Osteoblast (primary cell): Measurements from ENCODE around the gene HCN2. TPM values are rescaled to one million over a fixed set of nuclear protein-coding genes. Genes with fewer than 3 reads are reported as not detected.
A peak's percentile ranks its signal among the peaks of the same experiment; 100 is the strongest.

Source experiments
- DNase-seq: peaks from one replicate; pipeline ENCODE4 v3.0.0; 2011; ENCODE audit warnings: low spot score, mixed read lengths; ENCODE audit not compliant: insufficient read length; ENCODE audit errors: missing footprints
- H2AFZ ChIP-seq: 2 replicates; pipeline ENCODE4 v1.6.0; 2011; ENCODE audit warnings: mild to moderate bottlenecking, low read length
- H3K27ac ChIP-seq: 2 replicates; pipeline ENCODE4 v1.5.1; 2011; ENCODE audit warnings: mild to moderate bottlenecking, low read depth, low read length, moderate library complexity
- H3K27me3 ChIP-seq: 2 replicates; pipeline ENCODE4 v1.6.0; 2012; ENCODE audit warnings: mild to moderate bottlenecking, control low read depth, inconsistent platforms, low read length, moderate library complexity; ENCODE audit not compliant: insufficient read depth
- H3K36me3 ChIP-seq: 2 replicates; pipeline ENCODE4 v1.5.1; 2011; ENCODE audit warnings: mild to moderate bottlenecking, low read length, control low read depth, moderate library complexity; ENCODE audit not compliant: insufficient read depth
- H3K4me1 ChIP-seq: 2 replicates; pipeline ENCODE4 v1.5.1; 2011; ENCODE audit warnings: mild to moderate bottlenecking, low read length, control low read depth, moderate library complexity; ENCODE audit not compliant: insufficient read depth
- H3K4me2 ChIP-seq: 2 replicates; pipeline ENCODE4 v1.6.0; 2011; ENCODE audit warnings: mild to moderate bottlenecking, low read length; ENCODE audit not compliant: insufficient read depth
- H3K4me3 ChIP-seq: fragments of 200-600 bp; sonication (generic); 3 replicates; pipeline ENCODE4 v1.5.1; 2012; ENCODE audit warnings: mild to moderate bottlenecking, low read length, inconsistent platforms; ENCODE audit not compliant: insufficient read depth
- H3K79me2 ChIP-seq: 2 replicates; pipeline ENCODE4 v1.6.0; 2012; ENCODE audit warnings: mild to moderate bottlenecking, low read length, control low read depth, inconsistent platforms; ENCODE audit not compliant: insufficient read depth
- H3K9me3 ChIP-seq: 2 replicates; pipeline ENCODE4 v1.5.1; 2011; ENCODE audit warnings: low read depth, low read length, control low read depth
- H4K20me1 ChIP-seq: 2 replicates; pipeline ENCODE4 v1.6.0; 2012; ENCODE audit warnings: mild to moderate bottlenecking, low read length, control low read depth; ENCODE audit not compliant: insufficient read depth
- CTCF ChIP-seq: IDR thresholded peaks from 2 replicates; pipeline ENCODE4 v1.5.1; 2011; ENCODE audit warnings: mild to moderate bottlenecking, low read depth, low read length, moderate library complexity; ENCODE audit errors: extremely low read depth
- total RNA-seq: library from RNA; depleted of rRNA; stranded (reverse); fragments of >200 nt; gene quantifications from 2 replicates; pipeline ENCODE4 v1.2.3, GENCODE V29; 2012

HCN2 gene
- total RNA-seq, 1 donor = 1.4 TPM

- Histone ChIP-seq H3K4me1 (peaks cover under 1% of the 10 kb centered on the region), H2AFZ (no peak overlapping the region), H3K4me2 (no peak overlapping the region), H3K27ac (no peak overlapping the region), H3K27me3 (no peaks in the 10 kb centered on the region), H3K9me3 (no peaks in the 10 kb centered on the region), H3K36me3 (peaks cover 20% of the 10 kb centered on the region), H4K20me1 (no peaks in the 10 kb centered on the region), H3K4me3 (no peak overlapping the region), H3K79me2 (no peaks in the 10 kb centered on the region)
- DNase-seq = peak; percentile 92
- no peak for TF ChIP-seq CTCF
These were observed 54.7 kb downstream of the HCN2 start for GRCh38 chr19:644363-644762.

GRCh38 chr19:644789-645188 is 55.1 kb downstream of the HCN2 start:
- Histone ChIP-seq H3K27me3 (no peaks in the 10 kb centered on the region), H2AFZ (no peak overlapping the region), H3K79me2 (no peaks in the 10 kb centered on the region), H3K36me3 (peaks cover 20% of the 10 kb centered on the region), H3K4me3 (no peak overlapping the region), H4K20me1 (no peaks in the 10 kb centered on the region), H3K4me1 (no peaks in the 10 kb centered on the region), H3K4me2 (no peak overlapping the region), H3K9me3 (no peaks in the 10 kb centered on the region), H3K27ac (no peak overlapping the region)
- peak; percentile 88 for DNase-seq
- TF ChIP-seq CTCF = no peak

- H3K9me3 ChIP-seq = no peaks in the 10 kb centered on the region
- H3K27me3 ChIP-seq = no peaks in the 10 kb centered on the region
- no peaks in the 10 kb centered on the region for H4K20me1 ChIP-seq
- DNase-seq = peak; percentile 79
- no peak for TF ChIP-seq CTCF
- H3K79me2 ChIP-seq = peaks cover 6% of the 10 kb centered on the region
- no peaks in the 10 kb centered on the region for H3K4me1 ChIP-seq
- no peak overlapping the region for H3K4me2 ChIP-seq
- H2AFZ ChIP-seq = no peak overlapping the region
- H3K27ac ChIP-seq = no peak overlapping the region
- H3K36me3 ChIP-seq = peaks cover 20% of the 10 kb centered on the region
- H3K4me3 ChIP-seq = no peak overlapping the region
These were observed 56.5 kb downstream of the HCN2 start for GRCh38 chr19:645912-646778.

- DNase-seq = peak; percentile 88
- Histone ChIP-seq H3K27me3 (no peaks in the 10 kb centered on the region), H3K79me2 (peaks cover 14% of the 10 kb centered on the region), H3K36me3 (peaks cover 20% of the 10 kb centered on the region), H2AFZ (no peak overlapping the region), H3K4me3 (no peak overlapping the region), H3K4me2 (no peak overlapping the region), H3K4me1 (no peaks in the 10 kb centered on the region), H3K27ac (no peak overlapping the region), H4K20me1 (peaks cover 2% of the 10 kb centered on the region), H3K9me3 (no peaks in the 10 kb centered on the region)
- TF ChIP-seq CTCF = no peak
These were observed 57.3 kb downstream of the HCN2 start for GRCh38 chr19:646779-647565.
